SJCRH30 (cell line): ENCODE measurements around the gene EPHA7. TPM values are rescaled to one million over a fixed set of nuclear protein-coding genes. Genes with fewer than 3 reads are reported as not detected.

ENCODE experiments used
- DNase-seq, 2 experiments: peaks; one replicate each; pipeline ENCODE4 v3.0.0-alpha.2; 2015 to 2020
- H3K27ac ChIP-seq: fragments of 250-450 bp; sonication (Bioruptor Pico); 2 replicates; pipeline ENCODE4 v1.5.1; 2020; ENCODE audit warnings: mild to moderate bottlenecking, moderate library complexity
- H3K27me3 ChIP-seq: fragments of 250-450 bp; sonication (Bioruptor Pico); 2 replicates; pipeline ENCODE4 v1.5.1; 2020; ENCODE audit warnings: mild to moderate bottlenecking, moderate library complexity
- H3K36me3 ChIP-seq: fragments of 250-450 bp; sonication (Bioruptor Pico); 2 replicates; pipeline ENCODE4 v1.5.1; 2020; ENCODE audit warnings: mild to moderate bottlenecking, moderate library complexity
- H3K4me1 ChIP-seq: fragments of 250-450 bp; sonication (Bioruptor Pico); 2 replicates; pipeline ENCODE4 v1.5.1; 2020; ENCODE audit warnings: mild to moderate bottlenecking, moderate library complexity
- H3K4me3 ChIP-seq: fragments of 250-450 bp; sonication (Bioruptor Pico); 2 replicates; pipeline ENCODE4 v1.5.1; 2020; ENCODE audit warnings: mild to moderate bottlenecking, moderate library complexity
- H3K9me3 ChIP-seq: fragments of 250-450 bp; sonication (Bioruptor Pico); replicated peaks from 2 replicates; pipeline ENCODE4 v1.5.1; 2020; ENCODE audit warnings: mild to moderate bottlenecking, moderate library complexity
- total RNA-seq: library from RNA; depleted of rRNA; stranded (reverse); fragments of >200 nt; shearing (Covaris generic); gene quantifications from 2 replicates; pipeline ENCODE4 v1.2.3, GENCODE V29; 2014

Gene EPHA7
- total RNA-seq, 1 experiment from 2014 or later = 89.0 TPM

DNA sequence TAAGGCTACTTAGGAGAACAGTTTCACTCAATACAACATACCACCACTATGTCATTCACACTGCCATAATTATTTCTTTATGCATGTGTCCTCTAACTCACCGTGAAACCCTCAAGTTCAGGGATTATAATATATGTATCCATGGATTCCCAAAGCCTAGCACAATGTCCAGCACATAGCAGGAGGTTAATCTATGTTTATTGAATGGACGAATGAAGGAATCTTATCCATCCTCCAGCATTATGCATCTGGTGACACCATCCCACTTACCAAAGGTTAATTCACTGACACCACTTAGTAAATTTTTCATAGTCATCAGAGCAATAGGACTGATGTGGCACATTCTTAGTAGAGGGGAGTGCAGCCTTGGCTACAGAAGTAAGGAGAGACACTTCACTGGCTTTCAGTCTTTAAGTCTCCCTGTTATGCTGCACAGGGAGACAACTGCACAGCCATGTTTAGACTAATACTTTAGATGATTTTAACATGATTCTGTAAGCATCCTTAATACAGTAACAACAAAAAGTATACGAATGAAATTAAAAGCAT lies 49.7 kb downstream of the EPHA7 start:
- Histone ChIP-seq H3K4me1 (peaks cover 45% of the 10 kb centered on the region), H3K9me3 (no peaks in the 10 kb centered on the region; the same call in 1 of the 2 replicates), H3K4me3 (no peak overlapping the region), H3K27me3 (no peaks in the 10 kb centered on the region), H3K36me3 (peaks cover 26% of the 10 kb centered on the region), H3K27ac (peak overlapping the region; percentile 59)
- DNase-seq = peak; percentile 56 to 88

DNA sequence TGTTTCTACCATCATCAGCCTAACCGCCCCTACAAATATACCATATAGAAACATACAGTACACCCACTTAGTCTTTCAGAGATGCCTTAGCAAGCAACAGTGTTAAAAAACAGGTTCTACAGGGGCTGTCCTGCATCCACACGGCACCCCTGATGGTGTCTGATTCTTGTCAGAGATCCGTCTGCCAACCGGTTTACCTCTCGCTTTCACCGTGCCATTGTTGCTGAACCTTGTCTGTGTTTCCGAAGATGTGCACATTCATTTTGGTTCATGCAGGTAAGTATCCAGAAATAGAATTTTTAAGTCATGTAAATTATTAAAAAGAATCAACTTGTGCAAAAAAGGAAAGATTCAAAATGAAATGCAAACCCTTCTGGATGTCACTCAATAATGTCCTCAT lies 52.9 kb downstream of the EPHA7 start:
- no peaks in the 10 kb centered on the region; the same call in 1 of the 2 replicates for H3K9me3 ChIP-seq
- H3K4me1 ChIP-seq = peaks cover 18% of the 10 kb centered on the region
- peaks cover 34% of the 10 kb centered on the region for H3K36me3 ChIP-seq
- DNase-seq = no peak
- H3K27ac ChIP-seq = no peak overlapping the region
- no peaks in the 10 kb centered on the region for H3K27me3 ChIP-seq
- no peak overlapping the region for H3K4me3 ChIP-seq

DNA sequence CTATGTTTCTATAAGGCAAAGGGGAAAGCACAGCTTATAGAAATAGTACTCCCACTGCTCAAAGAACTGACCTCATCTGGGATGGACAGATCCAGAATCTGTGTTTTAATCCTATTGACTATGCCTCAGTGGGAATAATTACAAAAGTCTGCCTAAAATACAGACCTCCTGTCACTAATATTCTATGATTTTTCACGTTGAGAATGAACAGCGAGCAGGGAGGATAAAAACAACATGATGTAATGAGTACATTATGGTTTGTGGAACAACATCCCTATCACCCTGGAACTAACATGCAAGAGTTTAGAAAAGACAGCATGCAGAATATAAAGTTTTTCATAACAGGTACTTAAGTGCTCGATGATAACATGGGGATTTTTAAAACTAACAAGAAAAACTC lies 53.9 kb downstream of the EPHA7 start:
- Histone ChIP-seq H3K27ac (no peak overlapping the region), H3K27me3 (no peaks in the 10 kb centered on the region), H3K9me3 (no peaks in the 10 kb centered on the region; the same call in 1 of the 2 replicates), H3K4me1 (peaks cover 16% of the 10 kb centered on the region), H3K4me3 (no peak overlapping the region), H3K36me3 (peaks cover 36% of the 10 kb centered on the region)
- no peak for DNase-seq

DNA sequence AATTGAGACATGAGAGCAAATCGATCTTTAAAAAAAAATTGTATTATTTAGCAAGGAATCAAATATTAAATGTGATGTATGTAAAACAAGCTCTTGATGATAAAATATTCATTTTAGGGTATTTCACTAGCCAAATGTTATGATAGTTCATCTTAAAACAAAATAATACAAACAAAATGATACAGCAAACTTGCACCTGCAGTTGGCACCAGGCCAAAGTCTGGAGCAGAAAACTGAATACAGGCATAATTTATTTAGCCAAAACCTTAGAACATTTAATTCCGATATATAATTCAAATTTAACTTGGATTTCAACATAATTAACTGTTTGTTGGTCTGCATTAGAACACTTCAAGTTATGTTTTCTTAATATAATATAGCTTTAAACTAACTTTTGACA lies 60.9 kb downstream of the EPHA7 start:
- Histone ChIP-seq H3K4me3 (no peak overlapping the region), H3K27ac (no peak overlapping the region), H3K9me3 (no peaks in the 10 kb centered on the region), H3K27me3 (no peaks in the 10 kb centered on the region), H3K4me1 (no peaks in the 10 kb centered on the region), H3K36me3 (peaks cover 58% of the 10 kb centered on the region)
- DNase-seq = no peak

DNA sequence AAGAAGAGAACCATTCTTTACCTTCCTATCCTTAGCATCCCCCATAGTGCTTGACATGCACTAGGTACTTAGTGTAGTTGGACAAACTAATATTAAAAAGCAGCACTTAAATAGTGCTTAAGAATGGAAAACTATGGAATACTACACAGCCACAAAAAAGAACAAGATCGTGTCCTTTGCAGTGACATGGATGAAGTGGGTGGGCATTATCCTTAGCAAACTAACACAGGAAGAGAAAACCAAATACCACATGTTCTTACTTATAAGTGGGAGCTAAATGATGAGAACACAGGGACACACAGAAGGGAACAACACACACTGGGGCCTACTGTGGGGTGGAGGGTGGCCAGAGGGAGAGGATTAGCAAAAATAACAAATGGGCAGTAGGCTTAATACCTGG lies 66.8 kb downstream of the EPHA7 start:
- Histone ChIP-seq H3K27ac (no peak overlapping the region), H3K9me3 (no peaks in the 10 kb centered on the region), H3K4me1 (no peaks in the 10 kb centered on the region), H3K27me3 (no peaks in the 10 kb centered on the region), H3K36me3 (peaks cover 57% of the 10 kb centered on the region), H3K4me3 (no peak overlapping the region)
- DNase-seq = no peak

DNA sequence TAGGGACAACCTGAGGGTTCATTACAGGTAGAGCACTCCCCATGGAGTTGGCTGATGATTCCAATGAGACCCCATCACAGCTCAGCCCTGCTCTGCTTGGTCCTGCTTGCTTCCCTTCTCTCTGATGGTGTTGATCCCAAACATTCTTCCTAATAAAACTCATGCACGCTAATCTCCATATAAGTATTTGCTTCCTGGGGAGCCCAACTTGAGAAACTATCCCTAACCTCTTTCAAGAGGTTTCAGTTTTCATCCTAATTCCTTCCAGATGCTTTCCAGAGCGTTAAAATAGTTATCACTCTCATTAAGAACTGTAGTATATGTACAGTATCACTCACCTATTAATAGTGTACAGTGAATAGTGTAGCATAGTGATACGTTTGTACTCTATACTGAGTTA lies 68.1 kb downstream of the EPHA7 start:
- peaks cover 52% of the 10 kb centered on the region for H3K36me3 ChIP-seq

DNA sequence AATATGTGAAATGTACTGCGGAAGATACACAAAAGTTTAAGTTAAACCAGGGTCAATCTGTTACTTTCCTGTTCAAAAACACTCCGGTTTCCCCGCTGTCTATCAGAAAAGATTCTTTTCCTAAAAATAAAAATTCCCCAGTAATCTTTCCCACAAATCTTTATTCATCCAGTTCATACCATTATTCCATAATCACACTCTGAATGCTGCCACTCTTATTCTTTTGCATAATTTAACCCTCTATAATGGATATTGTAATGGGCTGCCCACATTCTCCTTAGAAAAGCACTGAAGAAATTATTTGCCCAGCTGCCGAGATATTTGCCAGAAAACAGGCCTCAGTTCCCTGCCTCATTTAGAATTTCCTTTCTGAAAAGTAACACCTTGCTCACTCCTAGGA lies 68.6 kb downstream of the EPHA7 start:
- Histone ChIP-seq H3K4me1 (no peaks in the 10 kb centered on the region), H3K36me3 (peaks cover 52% of the 10 kb centered on the region)

More for the DNA sequence above, 68.1 kb downstream of the EPHA7 start:
- H3K27me3 ChIP-seq = no peaks in the 10 kb centered on the region
- H3K4me1 ChIP-seq = no peaks in the 10 kb centered on the region
- no peak for DNase-seq
- no peak overlapping the region for H3K27ac ChIP-seq
- no peak overlapping the region for H3K4me3 ChIP-seq
- no peaks in the 10 kb centered on the region for H3K9me3 ChIP-seq

DNA sequence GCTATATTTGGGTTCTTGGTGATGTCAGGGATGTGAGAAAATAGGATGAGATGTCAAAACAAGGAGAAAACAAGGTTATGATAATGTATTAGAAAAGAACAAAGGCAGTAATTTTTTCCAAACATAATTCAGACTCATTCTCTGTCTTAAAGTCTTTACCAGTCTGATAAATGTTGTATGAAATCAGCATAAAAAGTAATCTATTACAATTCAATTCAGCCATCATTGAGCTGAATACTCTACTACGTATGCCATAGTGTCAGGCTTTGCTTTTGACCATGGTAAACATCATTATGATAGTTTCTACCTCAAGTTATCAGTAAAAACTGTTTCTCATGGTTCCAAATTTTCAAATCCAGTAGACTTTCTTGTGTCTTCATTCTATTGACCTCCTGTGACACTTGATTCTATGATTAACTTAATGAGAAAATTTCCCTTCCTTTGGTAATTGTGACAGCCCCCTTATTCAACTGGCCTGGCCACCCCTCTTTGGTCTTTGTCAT lies 75.0 kb downstream of the EPHA7 start:
- Histone ChIP-seq H3K36me3 (peaks cover 51% of the 10 kb centered on the region), H3K9me3 (no peaks in the 10 kb centered on the region), H3K4me1 (no peaks in the 10 kb centered on the region), H3K4me3 (no peak overlapping the region), H3K27ac (no peak overlapping the region), H3K27me3 (no peaks in the 10 kb centered on the region)
- no peak for DNase-seq

More for the DNA sequence above, 68.6 kb downstream of the EPHA7 start:
- Histone ChIP-seq H3K27ac (no peak overlapping the region), H3K9me3 (no peaks in the 10 kb centered on the region), H3K4me3 (no peak overlapping the region), H3K27me3 (no peaks in the 10 kb centered on the region)
- no peak for DNase-seq

DNA sequence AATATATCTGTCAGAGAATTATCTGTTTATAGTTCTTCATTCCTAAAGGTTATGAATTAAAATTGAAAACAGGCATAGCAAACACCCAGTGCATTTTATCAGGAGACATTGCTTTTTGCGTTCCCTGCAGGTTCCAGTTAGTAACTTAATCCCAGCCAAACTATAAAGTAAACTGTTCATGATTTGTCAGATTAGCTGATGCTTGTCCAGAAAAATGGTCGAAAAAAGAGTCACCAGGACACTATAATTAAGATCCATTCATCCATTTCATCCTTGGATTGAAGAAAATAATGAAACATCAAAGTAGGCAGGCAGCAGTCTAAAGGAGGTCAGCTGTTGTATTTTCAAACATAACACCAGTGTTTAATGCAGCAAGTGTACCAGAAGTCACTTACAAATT lies 75.9 kb downstream of the EPHA7 start:
- H3K9me3 ChIP-seq = no peaks in the 10 kb centered on the region
- H3K36me3 ChIP-seq = peaks cover 46% of the 10 kb centered on the region
- H3K4me3 ChIP-seq = no peak overlapping the region
- no peaks in the 10 kb centered on the region for H3K27me3 ChIP-seq
- no peak overlapping the region for H3K27ac ChIP-seq
- H3K4me1 ChIP-seq = no peaks in the 10 kb centered on the region
- DNase-seq = no peak

DNA sequence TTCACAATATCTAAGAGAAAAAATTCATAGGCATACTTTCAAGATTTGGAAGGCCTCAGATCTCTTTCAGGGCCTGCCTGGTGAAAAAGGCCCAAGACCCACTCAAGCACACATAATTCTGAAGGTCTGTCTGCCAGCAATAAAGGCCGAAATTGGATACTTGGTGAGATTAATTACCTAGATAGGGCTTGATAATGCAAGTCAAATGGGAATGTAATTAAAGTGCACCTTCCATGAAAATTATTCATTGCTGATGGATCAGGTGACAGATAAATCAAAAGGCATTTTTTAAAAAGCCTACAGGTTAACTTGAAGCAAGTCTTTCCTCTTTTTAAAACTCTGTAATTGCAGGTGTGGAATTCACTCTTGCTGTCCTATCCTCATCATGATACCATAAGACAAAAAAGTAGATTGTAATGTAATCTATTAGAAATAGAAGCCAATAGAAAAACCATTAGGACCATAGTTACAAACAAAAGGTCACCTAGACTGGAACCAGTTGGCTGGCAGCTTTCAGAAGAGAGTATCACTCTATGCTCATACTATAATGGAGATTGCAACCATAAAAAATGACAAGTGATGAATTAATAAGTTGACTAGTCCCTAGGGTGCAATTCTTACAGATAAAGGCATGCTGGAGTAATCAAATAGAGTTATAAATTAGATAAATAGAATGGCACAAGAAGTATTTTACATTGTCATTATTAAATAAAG lies 77.3 kb downstream of the EPHA7 start:
- no peak overlapping the region for H3K4me3 ChIP-seq
- peaks cover 36% of the 10 kb centered on the region for H3K36me3 ChIP-seq
- H3K27me3 ChIP-seq = no peaks in the 10 kb centered on the region
- no peaks in the 10 kb centered on the region for H3K9me3 ChIP-seq
- H3K4me1 ChIP-seq = no peaks in the 10 kb centered on the region
- H3K27ac ChIP-seq = no peak overlapping the region
- DNase-seq = no peak

DNA sequence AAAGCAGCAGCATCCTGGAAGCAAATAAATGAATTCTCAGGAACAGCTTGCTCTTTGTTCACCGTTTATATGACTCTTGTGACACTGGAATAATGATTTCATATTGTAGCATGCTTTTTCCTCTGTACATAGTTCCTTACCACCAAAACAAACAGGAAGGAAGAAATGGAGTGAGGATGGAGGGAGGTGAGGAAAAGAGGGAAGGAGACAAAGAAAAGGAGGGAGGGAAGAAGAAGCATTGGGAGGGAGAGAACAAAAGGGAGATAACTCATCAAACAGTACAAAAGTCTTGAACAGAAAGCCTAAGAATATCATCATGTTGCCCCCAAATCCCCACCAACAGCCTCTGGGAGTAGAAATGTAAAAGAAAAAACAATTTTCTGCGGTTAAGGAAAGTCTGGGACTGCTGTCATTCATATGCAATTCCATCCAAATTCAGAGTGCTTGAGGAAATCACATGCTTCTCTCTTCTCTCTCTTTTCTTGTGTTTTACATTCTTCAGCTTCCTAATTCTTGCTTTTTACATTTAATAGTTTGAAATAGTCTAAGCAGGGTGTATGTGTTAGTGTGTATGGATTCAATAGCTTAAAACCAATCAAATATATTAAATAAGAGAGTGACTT lies 81.5 kb downstream of the EPHA7 start:
- Histone ChIP-seq H3K9me3 (peaks cover 3% of the 10 kb centered on the region), H3K4me3 (no peak overlapping the region), H3K4me1 (no peaks in the 10 kb centered on the region), H3K27ac (no peak overlapping the region), H3K27me3 (no peaks in the 10 kb centered on the region), H3K36me3 (peaks cover 24% of the 10 kb centered on the region)
- no peak for DNase-seq

DNA sequence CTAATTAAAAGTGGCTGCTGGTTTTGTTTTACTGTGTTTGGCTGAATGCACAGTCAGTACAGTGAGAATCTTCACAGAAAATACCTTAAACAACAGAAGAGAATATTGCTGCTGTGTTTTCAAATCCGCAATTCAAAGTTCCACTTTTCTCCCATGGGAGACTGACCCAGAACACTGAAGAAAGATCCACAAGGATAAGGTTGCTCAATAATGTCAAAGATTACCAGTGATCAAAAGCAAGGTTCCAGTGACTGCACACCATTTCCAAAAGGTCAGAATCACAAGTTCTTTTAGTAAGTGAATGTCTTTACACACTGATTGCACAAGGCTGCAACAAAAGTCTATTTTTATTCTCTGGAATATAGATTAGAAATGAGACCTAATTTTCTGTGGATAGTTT lies 82.3 kb downstream of the EPHA7 start:
- H3K27me3 ChIP-seq = no peaks in the 10 kb centered on the region
- DNase-seq = no peak
- H3K4me3 ChIP-seq = no peak overlapping the region
- H3K9me3 ChIP-seq = peaks cover 3% of the 10 kb centered on the region
- no peaks in the 10 kb centered on the region for H3K4me1 ChIP-seq
- H3K36me3 ChIP-seq = peaks cover 20% of the 10 kb centered on the region
- H3K27ac ChIP-seq = no peak overlapping the region

DNA sequence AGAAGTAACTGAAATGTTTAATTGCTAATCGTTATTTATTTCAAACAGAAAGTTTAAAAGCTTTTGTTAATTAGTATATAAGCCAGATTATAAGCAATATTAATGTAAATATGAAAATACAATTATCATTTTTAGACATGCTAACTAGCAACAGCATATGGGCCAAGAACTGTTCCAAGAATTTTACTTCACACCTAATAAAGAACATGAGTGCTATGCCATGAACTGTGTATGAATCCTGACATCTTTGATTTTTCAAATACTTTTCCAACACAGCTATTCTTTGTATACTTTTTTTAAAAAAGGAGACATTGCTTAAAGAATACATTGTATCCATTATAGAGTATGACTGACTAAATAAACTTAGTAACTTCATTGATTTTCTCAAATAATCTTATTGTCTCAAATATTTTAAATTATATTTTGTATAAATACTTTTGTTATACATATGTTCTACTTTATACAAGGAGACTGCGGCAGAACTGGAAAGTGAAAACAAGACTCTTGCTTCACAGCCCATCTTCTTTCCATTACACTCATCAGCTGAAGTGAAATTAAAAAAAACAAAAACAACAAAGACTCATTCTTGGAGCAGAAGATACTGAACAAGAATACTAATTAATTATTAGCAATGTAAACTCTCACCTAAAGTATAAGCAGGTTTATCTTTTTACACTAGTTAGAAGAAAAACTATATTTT lies 89.9 kb downstream of the EPHA7 start:
- Histone ChIP-seq H3K36me3 (peaks cover 19% of the 10 kb centered on the region), H3K27ac (no peak overlapping the region), H3K9me3 (peaks cover 3% of the 10 kb centered on the region), H3K4me1 (no peaks in the 10 kb centered on the region), H3K4me3 (no peak overlapping the region), H3K27me3 (no peaks in the 10 kb centered on the region)
- no peak for DNase-seq

DNA sequence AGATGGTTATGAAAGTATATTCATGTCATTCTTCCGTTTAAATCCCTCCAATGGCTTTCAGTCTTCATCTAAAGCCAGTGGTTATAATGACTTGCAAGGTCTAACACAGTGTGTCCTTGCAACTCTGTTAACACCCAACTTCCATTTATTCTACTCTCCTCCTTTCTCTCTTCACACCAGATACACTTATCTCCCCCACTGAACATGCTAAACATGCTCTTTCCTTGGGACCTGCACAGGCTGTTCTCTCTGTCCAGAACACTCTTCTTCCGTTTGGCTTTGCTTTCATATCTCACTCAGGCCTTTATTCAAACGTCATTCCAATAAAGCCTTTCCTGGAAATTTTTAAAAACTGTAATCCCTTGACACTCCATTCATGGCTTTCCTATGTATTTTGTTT lies 91.5 kb downstream of the EPHA7 start:
- Histone ChIP-seq H3K27me3 (no peaks in the 10 kb centered on the region), H3K36me3 (peaks cover 9% of the 10 kb centered on the region), H3K9me3 (no peaks in the 10 kb centered on the region), H3K4me3 (no peak overlapping the region), H3K27ac (no peak overlapping the region), H3K4me1 (no peaks in the 10 kb centered on the region)
- DNase-seq = no peak

DNA sequence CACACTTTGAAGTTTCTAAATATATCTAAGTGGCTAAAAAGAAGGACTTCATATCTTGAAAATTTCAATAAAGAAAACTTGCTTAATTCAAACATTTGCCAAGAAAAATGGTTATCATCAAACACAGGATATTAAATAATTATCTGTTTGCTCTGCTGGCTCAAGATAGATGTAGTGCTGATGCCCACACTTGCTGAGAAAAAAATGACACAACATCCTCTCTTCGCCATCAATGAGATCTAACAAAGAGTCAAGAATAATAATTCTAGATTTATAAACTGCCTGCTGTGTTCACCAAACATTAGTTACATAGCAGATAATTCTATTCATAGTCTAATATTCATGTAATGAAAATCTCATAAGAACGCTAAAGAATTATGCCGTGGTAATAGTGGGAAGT lies 93.6 kb downstream of the EPHA7 start:
- Histone ChIP-seq H3K9me3 (no peaks in the 10 kb centered on the region), H3K27ac (no peak overlapping the region), H3K4me1 (no peaks in the 10 kb centered on the region), H3K4me3 (no peak overlapping the region), H3K27me3 (no peaks in the 10 kb centered on the region), H3K36me3 (peaks cover 15% of the 10 kb centered on the region)
- DNase-seq = no peak
